IMR-90 (cell line): ENCODE data around the gene DLX2. TPM values are rescaled to one million over a fixed set of nuclear protein-coding genes. Genes with fewer than 3 reads are reported as not detected.
A peak's percentile ranks its signal among the peaks of the same experiment; 100 is the strongest.

Experiments used
- ATAC-seq: fragments of 200-7000 bp; cut with Tn5 transposase; 2 replicates; pipeline ENCODE4 v1.9.1; 2020; ENCODE audit warnings: low read depth, mild to moderate bottlenecking, moderate library complexity
- BruUV-seq: library from RNA; stranded (reverse); fragments of 400-500 nt; replicated peaks from 2 replicates; lab custom pipeline; 2021; lab: Mats Ljungman, UMichigan
- CTCF ChIA-PET: fragments of 300-600 bp; formaldehyde crosslinking; extraction: SDS; loops from one replicate; lab custom pipeline; 2021; ENCODE audit warnings: antibody characterized with exemption; lab: Yijun Ruan, JAX
- POLR2A ChIA-PET: fragments of 300-600 bp; sonication (Branson Sonifier 250); formaldehyde crosslinking; loops from one replicate; lab custom pipeline; 2022; ENCODE audit warnings: antibody characterized with exemption; ENCODE audit not compliant: unreplicated experiment; lab: Charles Lee
- DNase-seq: peaks from one replicate; pipeline ENCODE4 v3.0.0; 2013
- H2AFZ ChIP-seq: replicated peaks from 2 replicates; pipeline ENCODE3; 2013; ENCODE audit warnings: low read length, mild to moderate bottlenecking; ENCODE audit not compliant: poor library complexity
- H2AK5ac ChIP-seq: 2 replicates; pipeline ENCODE4 v1.6.1; 2013; ENCODE audit warnings: low read depth, low read length, inconsistent platforms
- H2AK9ac ChIP-seq: replicated peaks from 2 replicates; pipeline ENCODE3; 2013; ENCODE audit warnings: mild to moderate bottlenecking, low read depth, low read length, moderate library complexity; ENCODE audit not compliant: poor library complexity
- H2BK120ac ChIP-seq: 2 replicates; pipeline ENCODE4 v1.6.1; 2013; ENCODE audit warnings: low read depth, low read length, inconsistent platforms
- H2BK15ac ChIP-seq: 3 replicates; pipeline ENCODE4 v1.6.1; 2013; ENCODE audit warnings: low read depth, low read length, inconsistent platforms
- H2BK20ac ChIP-seq: 2 replicates; pipeline ENCODE4 v1.6.1; 2013; ENCODE audit warnings: low read depth, mild to moderate bottlenecking, inconsistent platforms, low read length, moderate library complexity
- H2BK5ac ChIP-seq: 2 replicates; pipeline ENCODE4 v1.6.1; 2013; ENCODE audit warnings: mild to moderate bottlenecking, low read depth, low read length, inconsistent platforms; ENCODE audit not compliant: poor library complexity, severe bottlenecking
- H3K14ac ChIP-seq: replicated peaks from 2 replicates; pipeline ENCODE4 v1.6.1; 2013; ENCODE audit warnings: low read depth, low read length, inconsistent platforms
- H3K18ac ChIP-seq: 2 replicates; pipeline ENCODE4 v1.6.1; 2013; ENCODE audit warnings: low read depth, low read length, control low read depth
- H3K23ac ChIP-seq: 2 replicates; pipeline ENCODE4 v1.6.1; 2013; ENCODE audit warnings: low read depth, low read length, inconsistent platforms
- H3K27ac ChIP-seq: 2 replicates; pipeline ENCODE4 v1.5.1; 2013; ENCODE audit warnings: mild to moderate bottlenecking, control low read depth, low read length; ENCODE audit not compliant: insufficient read depth
- H3K27me3 ChIP-seq: 2 replicates; pipeline ENCODE4 v1.6.1; 2013; ENCODE audit warnings: low read length; ENCODE audit not compliant: control insufficient read depth, insufficient read depth
- H3K36me3 ChIP-seq: 2 replicates; pipeline ENCODE4 v1.6.1; 2013; ENCODE audit warnings: low read length, mixed read lengths; ENCODE audit not compliant: control insufficient read depth, insufficient read depth
- H3K4ac ChIP-seq: 2 replicates; pipeline ENCODE4 v1.6.1; 2013; ENCODE audit warnings: low read depth, low read length, inconsistent platforms
- H3K4me1 ChIP-seq: 2 replicates; pipeline ENCODE4 v1.6.1; 2013; ENCODE audit warnings: low read length, mixed read lengths; ENCODE audit not compliant: control insufficient read depth, insufficient read depth
- H3K4me2 ChIP-seq: 2 replicates; pipeline ENCODE4 v1.6.1; 2013; ENCODE audit warnings: low read depth, mild to moderate bottlenecking, control low read depth, low read length, moderate library complexity
- H3K4me3 ChIP-seq: 2 replicates; pipeline ENCODE4 v1.5.1; 2013; ENCODE audit warnings: low read depth, mild to moderate bottlenecking, control low read depth, low read length, moderate library complexity; ENCODE audit not compliant: insufficient read depth
- H3K56ac ChIP-seq: 2 replicates; pipeline ENCODE4 v1.6.1; 2013; ENCODE audit warnings: low read length, inconsistent platforms; ENCODE audit not compliant: insufficient read depth; ENCODE audit errors: extremely low read depth
- H3K79me1 ChIP-seq, 2 experiments: 2 replicates each; pipeline ENCODE4 v1.6.1; 2013; ENCODE audit warnings: low read length in 2 of 2, inconsistent platforms in 1 of 2, low read depth in 1 of 2
- H3K9ac ChIP-seq: 2 replicates; pipeline ENCODE4 v1.6.1; 2013; ENCODE audit warnings: low read depth, low read length, control low read depth
- H3K9me1 ChIP-seq: 2 replicates; pipeline ENCODE4 v1.6.1; 2013; ENCODE audit warnings: low read length, inconsistent platforms; ENCODE audit not compliant: insufficient read depth
- H3K9me3 ChIP-seq: 2 replicates; pipeline ENCODE4 v1.6.1; 2013; ENCODE audit warnings: low read length; ENCODE audit not compliant: control insufficient read depth, insufficient read depth
- H4K20me1 ChIP-seq: 2 replicates; pipeline ENCODE4 v1.6.1; 2013; ENCODE audit warnings: low read length, inconsistent platforms; ENCODE audit not compliant: insufficient read depth
- H4K5ac ChIP-seq: 2 replicates; pipeline ENCODE4 v1.6.1; 2013; ENCODE audit warnings: mild to moderate bottlenecking, low read depth, low read length, control low read depth
- H4K8ac ChIP-seq, 2 experiments: 2 replicates each; pipeline ENCODE4 v1.6.1; 2013; ENCODE audit warnings: low read depth in 2 of 2, low read length in 2 of 2, control low read depth in 1 of 2, inconsistent platforms in 1 of 2
- H4K91ac ChIP-seq: 2 replicates; pipeline ENCODE4 v1.6.1; 2013; ENCODE audit warnings: low read depth, low read length, inconsistent platforms; ENCODE audit not compliant: insufficient read depth
- CEBPB ChIP-seq: IDR thresholded peaks from 2 replicates; pipeline ENCODE4 v1.6.1; 2012; ENCODE audit warnings: low read depth, low read length, improper control_type of control experiment
- FOS ChIP-seq: fragments of 150-350 bp; IDR thresholded peaks from 2 replicates; pipeline ENCODE4 v1.6.1; 2016; ENCODE audit warnings: low read depth, low read length
- MAFK ChIP-seq: IDR thresholded peaks from 2 replicates; pipeline ENCODE4 v1.6.1; 2012; ENCODE audit warnings: low read depth, low read length, improper control_type of control experiment
- MAZ ChIP-seq: IDR thresholded peaks from 2 replicates; pipeline ENCODE4 v1.6.1; 2012; ENCODE audit warnings: low read depth, mild to moderate bottlenecking, low read length, improper control_type of control experiment, moderate library complexity, borderline replicate concordance
- MXI1 ChIP-seq: IDR thresholded peaks from 2 replicates; pipeline ENCODE4 v1.6.1; 2012; ENCODE audit warnings: low read depth, mild to moderate bottlenecking, low read length, moderate library complexity, borderline replicate concordance
- NFE2L2 ChIP-seq: fragments of 150-350 bp; IDR thresholded peaks from 2 replicates; pipeline ENCODE4 v1.6.1; 2016; ENCODE audit warnings: low read depth, mild to moderate bottlenecking, low read length
- POLR2A ChIP-seq: IDR thresholded peaks from 2 replicates; pipeline ENCODE4 v1.6.1; 2012; ENCODE audit warnings: mild to moderate bottlenecking, low read depth, low read length
- RCOR1 ChIP-seq: IDR thresholded peaks from 2 replicates; pipeline ENCODE4 v1.6.1; 2012; ENCODE audit warnings: mild to moderate bottlenecking, low read length, improper control_type of control experiment; ENCODE audit not compliant: insufficient replicate concordance
- RFX5 ChIP-seq: IDR thresholded peaks from 2 replicates; pipeline ENCODE4 v1.8.0; 2012; ENCODE audit warnings: low read depth, mild to moderate bottlenecking, low read length, moderate library complexity
- SMC3 ChIP-seq: fragments of 150-350 bp; IDR thresholded peaks from 2 replicates; pipeline ENCODE4 v1.6.1; 2016; ENCODE audit warnings: low read depth, mild to moderate bottlenecking, antibody characterized with exemption, low read length, moderate library complexity
- WGBS, 2 experiments: methylation state at CpG; one replicate each; pipeline versions ENCODE4 v1.1.5 to v1.1.7; 2013; ENCODE audit warnings: missing lambda C conversion rate in 2 of 2; ENCODE audit not compliant: insufficient read length in 1 of 2; ENCODE audit errors: extremely low coverage in 2 of 2; 5-methylcytosine and 5-hydroxymethylcytosine counted together
- dilution Hi-C: fragments of 300-500 bp; cut with HindIII; formaldehyde crosslinking; loops from one replicate; pipeline ENCODE4 v1.14.3; 2018; ENCODE audit warnings: low sequenced_read_pairs; ENCODE audit not compliant: unreplicated experiment
- in situ Hi-C: fragments of 300-500 bp; cut with MboI; formaldehyde crosslinking; loops from 3 replicates; pipeline ENCODE4 v1.14.3; 2019; ENCODE audit warnings: low sequenced_read_pairs, inconsistent platforms, mixed read lengths
- intact Hi-C: fragments of 100-400 bp; cut with micrococcal nuclease; formaldehyde crosslinking; loops from 2 replicates; pipeline ENCODE4 v1.10.0; 2022
- polyA plus RNA-seq, 3 experiments: library from polyadenylated mRNA; depleted of rRNA; stranded (reverse); fragments of >200 nt; gene quantifications; 2 replicates each; pipeline ENCODE4 v1.2.3, GENCODE V29; 2012; ENCODE audit warnings: low replicate concordance in 1 of 3
- total RNA-seq: library from RNA; depleted of rRNA; stranded (reverse); fragments of >200 nt; gene quantifications from 2 replicates; pipeline ENCODE4 v1.2.3, GENCODE V29; 2012
- TF ChIP-seq, protein P1 (sequence below): fragments of 150-350 bp; IDR thresholded peaks from 2 replicates; pipeline ENCODE4 v1.6.1; 2016; ENCODE audit warnings: low read depth, mild to moderate bottlenecking, low read length, moderate library complexity, borderline replicate concordance
- TF ChIP-seq, protein P2 (sequence below): conservative IDR thresholded peaks from 2 replicates; pipeline ENCODE4 v1.5.1; 2012; ENCODE audit warnings: mild to moderate bottlenecking, low read depth, low read length, improper control_type of control experiment
- TF ChIP-seq, protein P3 (sequence below): fragments of 150-350 bp; IDR thresholded peaks from 2 replicates; pipeline ENCODE4 v1.6.1; 2017; ENCODE audit warnings: mild to moderate bottlenecking, antibody characterized with exemption, low read length, low read depth

Gene DLX2
- total and polyA plus RNA-seq, 2 of the 4 experiments (the other 2 are of a cell fraction): 0.38 TPM; not detected in 1

DNA sequence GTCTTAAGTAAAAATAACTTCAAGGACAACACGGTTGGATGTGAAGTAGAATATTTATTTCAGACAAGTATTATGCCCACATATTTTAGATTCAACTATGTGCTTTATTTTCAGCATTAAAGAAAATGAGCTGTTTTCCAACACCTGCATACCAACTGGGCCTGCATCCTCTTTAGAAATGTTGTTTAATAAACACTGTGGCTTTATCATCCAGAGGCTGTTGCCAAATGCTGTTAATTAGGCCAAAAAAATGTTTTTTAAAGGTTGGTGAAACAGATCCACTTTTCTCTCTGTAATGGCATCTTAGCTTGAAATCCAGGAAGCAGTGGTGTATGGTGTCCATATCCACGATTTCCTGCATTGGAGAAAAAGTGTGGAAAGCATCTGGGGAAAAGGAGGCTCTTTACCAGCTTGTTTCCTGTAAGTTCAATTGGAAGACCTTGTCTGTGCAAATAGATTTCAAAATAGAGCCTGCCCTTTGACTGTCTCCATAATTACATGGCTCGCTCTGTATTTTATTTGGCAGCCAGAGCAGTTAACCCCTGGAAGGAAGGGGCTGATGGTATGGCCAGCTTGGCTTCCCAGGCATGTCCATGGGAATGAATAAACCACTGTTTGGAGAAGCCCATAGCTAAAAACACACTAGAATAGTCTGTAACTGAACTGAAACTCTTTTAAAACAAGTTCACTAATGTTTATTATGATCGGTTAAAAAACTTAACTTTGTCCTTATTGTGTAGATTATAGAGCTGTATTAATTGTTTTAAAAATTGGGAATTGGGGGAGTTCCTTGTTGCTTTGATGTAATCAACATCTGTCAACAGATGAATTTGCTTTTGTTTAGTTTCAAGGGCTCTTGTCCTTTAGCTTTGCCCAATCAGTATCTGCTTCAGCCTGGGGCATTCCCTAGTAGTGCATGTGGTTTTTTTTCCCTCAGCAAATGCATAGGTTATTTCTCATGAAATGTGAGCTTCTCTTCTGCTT is 50.4 kb downstream of the DLX2 start:
- CTCF ChIA-PET: interaction anchor here (0.8 to 1.1 kb wide), 2 partner anchors 14 to 34 kb away, joined by 3 to 4 read pairs; no protein-coding TSS in a partner anchor
- Histone ChIP-seq H3K9me3 (no peaks in the 10 kb centered on the region), H3K27me3 (no peaks in the 10 kb centered on the region), H3K4ac (no peak overlapping the region), H2AK9ac (no peak overlapping the region), H3K4me1 (peaks cover 5% of the 10 kb centered on the region), H3K9ac (no peak overlapping the region), H3K18ac (no peak overlapping the region), H2BK120ac (no peak overlapping the region), H2AK5ac (no peak overlapping the region), H4K5ac (no peak overlapping the region), H4K8ac (peak overlapping the region in 1 of 2 experiments; percentile 38; a peak in 1 of 4 replicates), H3K56ac (no peak overlapping the region), H3K23ac (no peak overlapping the region), H3K14ac (no peak overlapping the region; the same call in 1 of the 2 replicates), H4K91ac (no peak overlapping the region), H3K27ac (no peak overlapping the region), H4K20me1 (no peaks in the 10 kb centered on the region), H3K4me2 (peak overlapping the region; percentile 6; the same call in 1 of the 2 replicates), H2AFZ (no peak overlapping the region), H2BK20ac (no peak overlapping the region), H2BK5ac (no peak overlapping the region), H3K36me3 (no peaks in the 10 kb centered on the region), H3K9me1 (0 out of 2 replicates have a peak, but pooled peaks cover 7% of the 10 kb centered on the region), H3K4me3 (no peak overlapping the region), H3K79me1 (no peaks in the 10 kb centered on the region), H2BK15ac (no peak overlapping the region)
- dilution Hi-C loops: no loop called here
- no TSS peak for BruUV-seq
- peak; percentile 35 for DNase-seq
- in situ Hi-C loops: no loop called here
- peak; percentile 73 for ATAC-seq
- intact Hi-C loops: no loop called here
- POLR2A ChIA-PET: interaction anchor here (0.5 kb wide), 1 partner anchor 324 kb away, joined by 3 read pairs; no protein-coding TSS in a partner anchor
- WGBS, 2 experiments: 11% methylated on average over 1 of the region's 4 CpGs; no CpG with 5 or more reads in 1 of the 2 experiments
- TF ChIP-seq NFE2L2: no peak
- TF ChIP-seq, protein P1, sequence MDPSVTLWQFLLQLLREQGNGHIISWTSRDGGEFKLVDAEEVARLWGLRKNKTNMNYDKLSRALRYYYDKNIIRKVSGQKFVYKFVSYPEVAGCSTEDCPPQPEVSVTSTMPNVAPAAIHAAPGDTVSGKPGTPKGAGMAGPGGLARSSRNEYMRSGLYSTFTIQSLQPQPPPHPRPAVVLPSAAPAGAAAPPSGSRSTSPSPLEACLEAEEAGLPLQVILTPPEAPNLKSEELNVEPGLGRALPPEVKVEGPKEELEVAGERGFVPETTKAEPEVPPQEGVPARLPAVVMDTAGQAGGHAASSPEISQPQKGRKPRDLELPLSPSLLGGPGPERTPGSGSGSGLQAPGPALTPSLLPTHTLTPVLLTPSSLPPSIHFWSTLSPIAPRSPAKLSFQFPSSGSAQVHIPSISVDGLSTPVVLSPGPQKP: no peak
- TF ChIP-seq, protein P2, sequence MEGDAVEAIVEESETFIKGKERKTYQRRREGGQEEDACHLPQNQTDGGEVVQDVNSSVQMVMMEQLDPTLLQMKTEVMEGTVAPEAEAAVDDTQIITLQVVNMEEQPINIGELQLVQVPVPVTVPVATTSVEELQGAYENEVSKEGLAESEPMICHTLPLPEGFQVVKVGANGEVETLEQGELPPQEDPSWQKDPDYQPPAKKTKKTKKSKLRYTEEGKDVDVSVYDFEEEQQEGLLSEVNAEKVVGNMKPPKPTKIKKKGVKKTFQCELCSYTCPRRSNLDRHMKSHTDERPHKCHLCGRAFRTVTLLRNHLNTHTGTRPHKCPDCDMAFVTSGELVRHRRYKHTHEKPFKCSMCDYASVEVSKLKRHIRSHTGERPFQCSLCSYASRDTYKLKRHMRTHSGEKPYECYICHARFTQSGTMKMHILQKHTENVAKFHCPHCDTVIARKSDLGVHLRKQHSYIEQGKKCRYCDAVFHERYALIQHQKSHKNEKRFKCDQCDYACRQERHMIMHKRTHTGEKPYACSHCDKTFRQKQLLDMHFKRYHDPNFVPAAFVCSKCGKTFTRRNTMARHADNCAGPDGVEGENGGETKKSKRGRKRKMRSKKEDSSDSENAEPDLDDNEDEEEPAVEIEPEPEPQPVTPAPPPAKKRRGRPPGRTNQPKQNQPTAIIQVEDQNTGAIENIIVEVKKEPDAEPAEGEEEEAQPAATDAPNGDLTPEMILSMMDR: no peak
- no peak for TF ChIP-seq RFX5
- TF ChIP-seq FOS: no peak
- TF ChIP-seq MAFK: no peak
- no peak for TF ChIP-seq SMC3
- TF ChIP-seq RCOR1: no peak
- no peak for TF ChIP-seq MXI1
- TF ChIP-seq, protein P3, sequence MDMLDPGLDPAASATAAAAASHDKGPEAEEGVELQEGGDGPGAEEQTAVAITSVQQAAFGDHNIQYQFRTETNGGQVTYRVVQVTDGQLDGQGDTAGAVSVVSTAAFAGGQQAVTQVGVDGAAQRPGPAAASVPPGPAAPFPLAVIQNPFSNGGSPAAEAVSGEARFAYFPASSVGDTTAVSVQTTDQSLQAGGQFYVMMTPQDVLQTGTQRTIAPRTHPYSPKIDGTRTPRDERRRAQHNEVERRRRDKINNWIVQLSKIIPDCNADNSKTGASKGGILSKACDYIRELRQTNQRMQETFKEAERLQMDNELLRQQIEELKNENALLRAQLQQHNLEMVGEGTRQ: no peak
- TF ChIP-seq CEBPB: no peak
- no peak for TF ChIP-seq POLR2A
- no peak for TF ChIP-seq MAZ
